Measurements from ENCODE around the gene FAF2.

GRCh38 chr5:176454724-176455394 lies 6.7 kb downstream of the FAF2 start:
- TF ChIP-seq CTCF (IDR thresholded peaks at IDR 0.05; ENCODE audit: borderline replicate concordance, extremely low read depth, low read length, poor library complexity, severe bottlenecking) (no peak), EZH2 (IDR thresholded peaks at IDR 0.05; ENCODE audit: borderline replicate concordance, low read depth, low read length, severe bottlenecking) (no peak)
